ENCODE measurements around the gene EEFSEC. TPM values are rescaled to one million over a fixed set of nuclear protein-coding genes. Genes with fewer than 3 reads are reported as not detected.

The EEFSEC gene
- total RNA-seq, 1 experiment from 2014 or later: 21.3 TPM

- H3K27me3 ChIP-seq (ENCODE audit: insufficient read depth, low read depth): no peaks in the 10 kb centered on the region
- H3K9me3 ChIP-seq (ENCODE audit: insufficient read depth, low read depth): no peaks in the 10 kb centered on the region
- H3K4me1 ChIP-seq (replicated peaks; ENCODE audit: insufficient read depth): peaks cover 60% of the 10 kb centered on the region
- H3K36me3 ChIP-seq (ENCODE audit: low read depth): no peaks in the 10 kb centered on the region
- no peak overlapping the region for H3K27ac ChIP-seq
- H3K4me3 ChIP-seq: no peak overlapping the region
- no peak for DNase-seq
- peaks cover 19% of the 10 kb centered on the region for H3F3A ChIP-seq (ENCODE audit: insufficient read depth, low read depth)
- TF ChIP-seq CTCF (conservative IDR thresholded peaks at IDR 0.05): no peak
- no peak for TF ChIP-seq EZH2 (IDR thresholded peaks at IDR 0.05; ENCODE audit: low read depth)
- H2AFZ ChIP-seq: no peak overlapping the region
- H3K9me2 ChIP-seq (ENCODE audit: insufficient read depth): no peaks in the 10 kb centered on the region
- no TSS peak for BruUV-seq (replicated peaks)
- intact Hi-C loops (cut with micrococcal nuclease; ENCODE audit: unreplicated experiment): loop anchor here (2.0 to 10.0 kb wide), 2 partner anchors 255 to 331 kb away; no protein-coding TSS in a partner anchor
- CTCF ChIA-PET: no interaction called here
- H4K20me1 ChIP-seq (ENCODE audit: insufficient read depth): no peaks in the 10 kb centered on the region
- peak overlapping the region; percentile 65; the same call in 1 of the 2 replicates for H3K4me2 ChIP-seq
- no peaks in the 10 kb centered on the region for H3K79me2 ChIP-seq (ENCODE audit: low read depth)
- POLR2A ChIA-PET (ENCODE audit: unreplicated experiment): no interaction called here
Observed at GRCh38 chr3:128425846-128426127, 272.5 kb downstream of the EEFSEC start.

GRCh38 chr3:128426128-128426921 is 273.0 kb downstream of the EEFSEC start:
- ChIA-PET POLR2A (ENCODE audit: unreplicated experiment) (no interaction called here), CTCF (interaction anchor here (0.6 to 1.4 kb wide), 3 partner anchors 158 to 182 kb away, joined by 3 to 6 read pairs (median 4); no protein-coding TSS in a partner anchor)
- H3K79me2 ChIP-seq (ENCODE audit: low read depth): no peaks in the 10 kb centered on the region
- H3F3A ChIP-seq (ENCODE audit: insufficient read depth, low read depth): peaks cover 24% of the 10 kb centered on the region
- TF ChIP-seq EZH2 (IDR thresholded peaks at IDR 0.05; ENCODE audit: low read depth) (no peak), CTCF (conservative IDR thresholded peaks at IDR 0.05) (peak; percentile 76)
- H3K4me3 ChIP-seq: peak overlapping the region; percentile 20; the same call in 1 of the 2 replicates
- no peak overlapping the region for H2AFZ ChIP-seq
- BruUV-seq (replicated peaks): no TSS peak
- DNase-seq: peak in 1 of 2 experiments; percentile 76
- H4K20me1 ChIP-seq (ENCODE audit: insufficient read depth): no peaks in the 10 kb centered on the region
- H3K36me3 ChIP-seq (ENCODE audit: low read depth): no peaks in the 10 kb centered on the region
- H3K4me2 ChIP-seq: peak overlapping the region; percentile 65
- peaks cover 55% of the 10 kb centered on the region for H3K4me1 ChIP-seq (replicated peaks; ENCODE audit: insufficient read depth)
- H3K9me3 ChIP-seq (ENCODE audit: insufficient read depth, low read depth): no peaks in the 10 kb centered on the region
- no peaks in the 10 kb centered on the region for H3K9me2 ChIP-seq (ENCODE audit: insufficient read depth)
- intact Hi-C loops (cut with micrococcal nuclease; ENCODE audit: unreplicated experiment): loop anchor here (10.0 kb wide), 1 partner anchor 332 kb away; no protein-coding TSS in a partner anchor
- H3K27me3 ChIP-seq (ENCODE audit: insufficient read depth, low read depth): no peaks in the 10 kb centered on the region
- no peak overlapping the region for H3K27ac ChIP-seq

GRCh38 chr3:128427175-128427857 is 274.0 kb downstream of the EEFSEC start:
- H3K27me3 ChIP-seq (ENCODE audit: insufficient read depth, low read depth): no peaks in the 10 kb centered on the region
- CTCF ChIA-PET: interaction anchor here (0.6 to 1.4 kb wide), 5 partner anchors 61 to 181 kb away, joined by 3 to 6 read pairs (median 3); no protein-coding TSS in a partner anchor

More at GRCh38 chr3:128427175-128427857, 274.0 kb downstream of the EEFSEC start:
- Histone ChIP-seq H3K4me2 (no peak overlapping the region), H2AFZ (no peak overlapping the region), H3K79me2 (ENCODE audit: low read depth) (no peaks in the 10 kb centered on the region), H3K9me3 (ENCODE audit: insufficient read depth, low read depth) (no peaks in the 10 kb centered on the region), H3K36me3 (ENCODE audit: low read depth) (no peaks in the 10 kb centered on the region), H4K20me1 (ENCODE audit: insufficient read depth) (no peaks in the 10 kb centered on the region), H3K4me1 (replicated peaks; ENCODE audit: insufficient read depth) (peaks cover 56% of the 10 kb centered on the region), H3K27ac (no peak overlapping the region), H3K4me3 (no peak overlapping the region), H3K9me2 (ENCODE audit: insufficient read depth) (no peaks in the 10 kb centered on the region), H3F3A (ENCODE audit: insufficient read depth, low read depth) (peaks cover 26% of the 10 kb centered on the region)
- TF ChIP-seq EZH2 (IDR thresholded peaks at IDR 0.05; ENCODE audit: low read depth) (no peak), CTCF (conservative IDR thresholded peaks at IDR 0.05) (no peak)
- DNase-seq: no peak
- no TSS peak for BruUV-seq (replicated peaks)
- POLR2A ChIA-PET (ENCODE audit: unreplicated experiment): no interaction called here
- intact Hi-C loops (cut with micrococcal nuclease; ENCODE audit: unreplicated experiment): loop anchor here (1.0 to 10.0 kb wide), 2 partner anchors 157 to 333 kb away; no protein-coding TSS in a partner anchor
